ENCODE results near the gene NTF4.

Gene NTF4

DNA sequence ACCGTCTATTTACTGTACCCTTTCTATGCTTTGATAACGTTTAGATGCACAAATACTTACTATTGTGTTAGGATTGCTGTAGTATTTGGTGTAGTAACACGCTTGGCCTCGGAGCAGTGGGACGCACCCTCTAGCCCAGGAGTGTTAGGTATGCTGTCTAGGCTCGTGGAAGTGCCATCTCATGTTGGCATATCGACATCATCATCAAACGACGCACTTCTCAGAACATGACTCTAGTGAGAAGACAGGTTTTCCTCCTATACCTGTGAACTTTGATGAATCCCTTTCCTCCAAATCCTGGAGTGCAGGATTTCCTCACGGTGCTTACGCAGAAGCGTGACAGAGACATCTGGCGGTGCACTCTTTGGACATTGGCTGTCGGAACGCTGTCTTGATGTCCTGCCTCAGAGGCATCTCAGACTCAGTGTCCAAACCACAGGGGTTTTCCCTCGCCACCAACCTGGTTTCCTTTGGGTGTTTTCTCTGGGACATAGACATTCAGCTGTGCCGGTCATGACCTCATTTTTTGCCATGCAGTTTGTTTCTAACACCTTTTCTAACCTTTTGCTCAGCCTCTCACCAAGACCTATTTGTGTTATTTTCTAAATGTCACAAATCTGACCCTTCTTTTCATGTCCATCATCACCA is 26.9 kb upstream of the NTF4 start:
- no peak for DNase-seq (ENCODE audit: low spot score)

DNA sequence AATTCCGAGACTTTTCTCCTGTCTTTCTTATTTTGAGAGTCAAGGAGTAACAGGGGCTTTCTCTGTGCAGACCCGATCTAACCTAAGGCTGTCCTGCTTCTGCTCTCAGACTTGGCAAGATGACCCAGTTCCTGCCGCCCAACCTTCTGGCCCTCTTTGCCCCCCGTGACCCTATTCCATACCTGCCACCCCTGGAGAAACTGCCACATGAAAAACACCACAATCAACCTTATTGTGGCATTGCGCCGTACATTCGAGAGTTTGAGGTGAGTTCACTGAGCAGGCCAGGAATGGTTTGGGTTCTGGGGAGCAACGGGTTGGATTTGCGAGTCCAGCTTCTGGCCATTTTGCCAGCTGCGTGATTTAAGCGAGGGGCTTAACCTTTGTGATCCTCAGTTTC is 21.7 kb upstream of the NTF4 start:
- no peak for DNase-seq (ENCODE audit: low spot score)

- DNase-seq (ENCODE audit: low spot score) = no peak
These were observed 21.2 kb upstream of the NTF4 start for GRCh38 chr19:49085868-49086232.

GRCh38 chr19:49085020-49085867 is 20.6 kb upstream of the NTF4 start, which contains the start of gene SNRNP70:
TSS of gene SNRNP70 (plus strand) at chr19:49085451. CDS start at chr19:49086415, 964 bp downstream.
- DNase-seq (ENCODE audit: low spot score) = peak; percentile 98

DNA sequence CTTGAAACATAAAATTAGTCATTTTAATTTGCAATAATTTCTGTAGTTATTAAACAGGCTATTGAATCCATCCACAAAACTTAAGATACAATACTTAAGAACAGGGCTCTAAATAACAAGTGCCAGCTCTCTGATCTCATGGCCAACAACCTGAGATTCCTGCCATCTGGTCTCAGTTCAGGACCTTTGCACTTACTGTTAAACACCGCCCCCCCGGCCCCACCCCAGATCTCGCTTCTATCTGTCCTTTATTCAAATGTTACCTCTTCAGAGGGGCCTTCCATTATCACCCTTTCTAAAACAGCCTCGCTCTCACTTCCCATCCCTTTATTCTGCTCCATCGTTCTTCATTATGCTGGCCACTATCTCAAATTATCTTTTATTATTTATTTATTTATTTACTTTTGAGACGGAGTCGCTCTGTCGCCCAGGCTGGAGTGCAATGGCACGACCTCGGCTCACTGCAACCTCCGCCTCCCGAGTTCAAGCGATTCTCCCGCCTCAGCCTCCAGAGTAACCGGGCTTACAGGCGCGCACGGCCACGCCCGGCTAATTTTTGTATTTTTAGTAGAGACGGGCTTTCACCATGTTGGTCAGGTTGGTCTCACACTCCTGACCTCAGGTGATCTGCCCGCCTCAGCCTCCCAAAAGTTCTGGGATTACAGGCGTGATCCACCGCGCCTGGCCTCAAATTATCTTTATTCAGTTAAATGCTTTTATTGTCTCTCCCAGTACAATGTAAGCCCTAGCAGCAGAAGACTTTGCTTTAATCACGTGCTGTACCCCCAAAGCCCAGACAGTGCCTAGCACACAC is 19.8 kb upstream of the NTF4 start:
- no peak for DNase-seq (ENCODE audit: low spot score)

- DNase-seq (ENCODE audit: low spot score) = no peak
These were observed 16.7 kb upstream of the NTF4 start for GRCh38 chr19:49081273-49081672.

- no peak for DNase-seq (ENCODE audit: low spot score)
These were observed 15.8 kb upstream of the NTF4 start for GRCh38 chr19:49080392-49080791.

GRCh38 chr19:49074869-49075268 is 10.3 kb upstream of the NTF4 start:
- DNase-seq (ENCODE audit: low spot score) = peak; percentile 25

DNA sequence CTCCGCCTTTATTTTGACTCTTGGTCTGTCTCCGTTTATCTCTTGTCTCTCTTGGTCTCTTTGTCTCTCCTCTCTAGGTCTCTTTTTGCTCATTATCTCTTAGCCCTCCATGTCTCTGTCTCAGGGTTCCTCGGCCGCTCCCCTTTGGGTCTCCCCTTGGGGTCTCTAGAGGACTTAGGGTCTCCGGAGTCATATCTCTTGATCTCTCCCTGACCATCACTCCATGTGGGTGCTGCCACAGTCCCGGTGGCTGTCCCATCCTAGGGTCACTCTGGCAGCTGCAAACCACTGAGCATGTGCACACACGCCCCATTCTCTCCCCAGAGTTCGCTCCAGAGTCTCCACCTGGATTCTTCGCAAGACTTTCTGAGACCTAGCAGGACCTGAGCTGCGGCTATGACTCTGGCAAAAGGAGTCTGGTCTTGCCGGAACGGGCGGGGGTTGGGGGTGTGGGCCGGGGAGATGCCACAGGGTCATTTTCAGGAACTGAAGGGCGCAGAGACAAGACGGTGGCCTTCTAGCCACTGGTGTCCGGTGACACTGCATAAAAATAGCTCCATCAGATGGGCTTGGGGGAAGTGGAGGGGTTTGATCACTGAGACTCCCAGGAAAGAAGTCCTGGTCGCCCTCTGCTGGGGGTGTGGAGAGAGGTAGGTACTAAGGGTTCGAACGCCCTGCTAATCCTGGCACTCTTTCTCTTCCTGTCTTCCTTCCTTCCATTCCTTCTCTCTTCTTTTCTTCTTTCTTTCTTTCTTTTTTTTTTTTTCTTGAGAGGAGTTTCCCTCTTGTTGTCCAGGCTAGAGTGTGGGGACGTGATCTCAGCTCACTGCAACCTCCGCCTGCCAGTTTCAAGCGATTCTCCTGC is 9.1 kb upstream of the NTF4 start:
- DNase-seq (ENCODE audit: low spot score) = no peak

GRCh38 chr19:49071860-49072547 is 7.4 kb upstream of the NTF4 start:
- no peak for DNase-seq (ENCODE audit: low spot score)

- no peak for DNase-seq (ENCODE audit: low spot score)
These were observed 5.8 kb upstream of the NTF4 start for GRCh38 chr19:49070416-49070815.

DNA sequence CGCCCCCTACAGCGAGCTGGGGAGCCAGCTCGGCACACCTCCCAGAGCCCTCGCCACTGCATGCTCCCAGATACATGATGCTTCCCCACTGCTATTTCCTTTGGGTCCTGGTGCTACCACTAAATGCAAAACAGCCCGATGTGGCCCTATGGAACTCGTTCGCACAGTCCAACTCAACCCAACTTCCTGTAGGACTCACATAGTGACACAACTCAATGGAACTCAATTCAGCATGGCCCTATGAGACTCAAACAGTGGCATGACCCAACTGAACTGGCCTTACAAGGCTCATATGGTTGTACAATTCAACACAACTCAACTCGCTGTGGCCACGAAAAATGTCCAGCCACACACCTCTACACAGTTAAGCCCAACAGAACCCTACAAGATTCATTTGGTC is 4.4 kb upstream of the NTF4 start:
- DNase-seq (ENCODE audit: low spot score) = no peak

DNA sequence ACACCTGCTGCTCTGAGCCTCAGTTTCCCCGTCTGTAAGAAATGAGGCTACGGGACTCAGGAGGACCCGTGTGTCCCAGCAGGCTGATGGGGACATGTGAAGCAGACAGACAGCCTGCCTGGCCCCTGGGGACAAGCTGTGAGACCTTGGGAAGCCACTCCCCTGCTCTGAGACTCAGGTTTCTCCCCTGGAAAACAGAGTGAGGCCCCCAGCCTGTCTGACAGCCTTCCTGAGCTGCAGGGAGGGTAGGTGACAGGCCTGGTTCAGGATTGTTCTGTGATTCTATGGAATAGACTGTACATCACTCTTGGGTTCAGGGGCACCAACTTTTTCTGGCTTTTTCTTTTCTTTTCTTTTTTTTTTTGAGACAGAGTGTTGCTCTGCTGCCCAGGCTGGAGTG is 2.9 kb upstream of the NTF4 start:
- no peak for DNase-seq (ENCODE audit: low spot score)

- no peak for DNase-seq (ENCODE audit: low spot score)
These were observed 1.4 kb upstream of the NTF4 start for GRCh38 chr19:49065905-49066512.

DNA sequence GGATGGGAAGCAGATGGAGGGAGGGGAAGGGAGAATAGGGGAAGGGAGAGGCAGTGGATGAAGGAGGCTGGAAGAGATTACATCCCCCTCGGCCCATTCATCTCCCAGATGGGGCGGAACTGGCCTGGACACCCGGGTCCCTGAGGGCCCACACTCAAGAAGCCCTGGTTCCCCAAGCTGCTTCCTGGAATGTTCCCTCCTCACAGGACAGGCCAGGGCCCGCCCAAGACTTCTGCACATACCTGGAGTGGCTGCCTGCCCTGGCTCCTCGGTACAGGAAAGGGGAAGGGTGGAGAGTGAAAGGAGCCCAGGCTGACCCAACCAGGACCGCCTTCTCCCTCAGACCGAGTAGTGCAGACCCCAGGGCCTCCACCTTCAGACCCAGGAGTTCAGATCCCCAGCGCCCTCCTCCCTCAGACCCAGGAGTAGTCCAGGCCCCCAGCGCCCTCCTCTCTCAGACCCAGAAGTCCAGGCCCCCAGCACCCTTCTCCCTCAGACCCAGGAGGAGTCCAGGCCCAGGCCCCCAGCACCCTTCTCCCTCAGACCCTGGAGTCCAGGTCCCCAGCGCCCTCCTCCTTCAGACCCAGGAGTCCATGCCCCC is 489 bp downstream of the NTF4 start:
- DNase-seq (ENCODE audit: low spot score) = no peak

- no peak for DNase-seq (ENCODE audit: low spot score)
These were observed 3.2 kb downstream of the NTF4 start for GRCh38 chr19:49061445-49061844.

GRCh38 chr19:49061000-49061399 is 3.6 kb downstream of the NTF4 start:
- DNase-seq (ENCODE audit: low spot score) = no peak

GRCh38 chr19:49059053-49059452 is 5.6 kb downstream of the NTF4 start:
- no peak for DNase-seq (ENCODE audit: low spot score)

DNA sequence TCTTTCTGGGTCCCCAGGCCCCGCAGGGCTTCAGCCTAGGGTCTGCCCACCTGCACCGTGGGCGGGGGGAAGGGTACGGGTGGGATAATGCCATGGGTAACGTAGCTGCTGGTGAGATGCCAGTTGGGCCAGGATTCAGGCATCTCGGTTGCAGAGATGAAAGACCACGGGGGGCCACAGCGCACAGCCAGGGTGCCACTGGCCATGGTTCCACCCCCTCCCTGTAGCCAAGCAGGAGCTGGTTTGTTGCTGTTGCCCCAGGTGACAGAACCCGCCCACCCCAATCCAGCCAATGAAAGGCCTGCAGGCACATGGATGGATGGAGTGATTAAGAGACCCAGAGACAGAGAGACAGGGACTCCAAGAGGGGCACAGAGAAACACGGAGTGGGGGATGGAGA is 6.1 kb downstream of the NTF4 start:
- DNase-seq (ENCODE audit: low spot score) = no peak

- DNase-seq (ENCODE audit: low spot score) = no peak
These were observed 6.9 kb downstream of the NTF4 start, which contains the start of gene CGB7 for GRCh38 chr19:49057636-49058234. TSS of gene CGB7 (minus strand) at chr19:49057749. CDS start at chr19:49055375, 2,374 bp downstream.

Data from putamen (tissue), 1 donor.